HepG2 (cell line): ENCODE data around the gene EEF1E1. TPM values are rescaled to one million over a fixed set of nuclear protein-coding genes. Genes with fewer than 3 reads are reported as not detected.

Experiments
- ERF ChIP-seq: IDR thresholded peaks from 2 replicates; pipeline ENCODE4 v1.6.1; 2018; ENCODE audit warnings: missing biosample characterization, missing genetic modification reagents
- FOXA1 ChIP-seq, 2 experiments: fragments of 450-650 bp in 1 of 2; sonication (generic) in 1 of 2; formaldehyde crosslinking in 1 of 2; IDR thresholded peaks; 2 replicates each; pipeline versions ENCODE4 v1.4.0 to v1.6.1; 2016 to 2020; ENCODE audit warnings: missing genetic modification reagents in 1 of 2
- FOXJ3 ChIP-seq: sonication (generic); formaldehyde crosslinking; IDR thresholded peaks from 2 replicates; pipeline ENCODE4 v1.4.0; 2020; ENCODE audit warnings: missing genetic modification reagents, mild to moderate bottlenecking, borderline replicate concordance
- IKZF5 ChIP-seq: IDR thresholded peaks from 2 replicates; pipeline ENCODE4 v1.6.1; 2018; ENCODE audit warnings: missing genetic modification reagents, mild to moderate bottlenecking, missing compliant biosample characterization
- MXD4 ChIP-seq: IDR thresholded peaks from 2 replicates; pipeline ENCODE4 v1.6.1; 2016; ENCODE audit warnings: mild to moderate bottlenecking, missing biosample characterization, missing genetic modification reagents
- NFKB2 ChIP-seq: sonication (generic); formaldehyde crosslinking; IDR thresholded peaks from 2 replicates; pipeline ENCODE4 v1.4.0; 2020; ENCODE audit warnings: missing genetic modification reagents, borderline replicate concordance
- PCBP1 ChIP-seq: fragments of 200-400 bp; formaldehyde crosslinking; IDR thresholded peaks from 2 replicates; pipeline ENCODE4 v1.6.1; 2017; ENCODE audit warnings: mild to moderate bottlenecking, low read depth, low read length, borderline replicate concordance
- RFXAP ChIP-seq: sonication (generic); formaldehyde crosslinking; IDR thresholded peaks from 2 replicates; pipeline ENCODE4 v1.4.0; 2020; ENCODE audit warnings: missing genetic modification reagents, borderline replicate concordance
- SNAPC2 ChIP-seq: sonication (generic); formaldehyde crosslinking; IDR thresholded peaks from 2 replicates; pipeline ENCODE4 v1.8.1; 2022; ENCODE audit warnings: mild to moderate bottlenecking, missing genetic modification reagents
- TSC22D2 ChIP-seq: sonication (generic); formaldehyde crosslinking; IDR thresholded peaks from 2 replicates; pipeline ENCODE4 v1.5.1; 2020; ENCODE audit warnings: missing genetic modification reagents, mild to moderate bottlenecking, borderline replicate concordance
- ZBTB1 ChIP-seq: sonication (generic); formaldehyde crosslinking; IDR thresholded peaks from 2 replicates; pipeline ENCODE4 v1.4.0; 2020; ENCODE audit warnings: missing genetic modification reagents, borderline replicate concordance
- ZNF577 ChIP-seq: sonication (generic); formaldehyde crosslinking; IDR thresholded peaks from 2 replicates; pipeline ENCODE4 v1.4.0; 2020; ENCODE audit warnings: mild to moderate bottlenecking, low read depth, missing genetic modification reagents, borderline replicate concordance
- ZNF609 ChIP-seq: sonication (generic); formaldehyde crosslinking; IDR thresholded peaks from 2 replicates; pipeline ENCODE4 v1.4.0; 2020; ENCODE audit warnings: mild to moderate bottlenecking, missing genetic modification reagents, borderline replicate concordance
- ZNF747 ChIP-seq: sonication (generic); formaldehyde crosslinking; IDR thresholded peaks from 2 replicates; pipeline ENCODE4 v1.8.1; 2023; ENCODE audit warnings: missing genetic modification reagents, mild to moderate bottlenecking, borderline replicate concordance
- ZNF784 ChIP-seq: sonication (generic); formaldehyde crosslinking; IDR thresholded peaks from 2 replicates; pipeline ENCODE4 v1.5.1; 2020; ENCODE audit warnings: missing genetic modification reagents, mild to moderate bottlenecking, borderline replicate concordance
- polyA plus RNA-seq, 8 experiments: library from polyadenylated mRNA; depleted of rRNA in 3 of 8; stranded (reverse) in 7 of 8; unstranded in 1 of 8; fragments of >200 nt; fragmentation: Illumina TruSeq in 4 of 8; extraction: Trizol in 4 of 8; gene quantifications; 2 replicates each; pipeline versions ENCODE4 v1.2.1 to v1.2.3, GENCODE V29; 2011 to 2016; ENCODE audit warnings: low read depth in 4 of 8, missing spikeins in 1 of 8, mixed read lengths in 1 of 8; ENCODE audit not compliant: insufficient read depth in 1 of 8
- total RNA-seq, 5 experiments: library from RNA; depleted of rRNA; stranded (reverse); fragments of >200 nt; fragmentation: Illumina TruSeq; extraction: Trizol; gene quantifications; 2 replicates each; pipeline ENCODE4 v1.2.3, GENCODE V29; 2016; ENCODE audit warnings: low read depth in 1 of 5
- TF ChIP-seq, protein P1 (sequence below): sonication (generic); formaldehyde crosslinking; IDR thresholded peaks from 2 replicates; pipeline ENCODE4 v1.4.0; 2020; ENCODE audit warnings: missing genetic modification reagents, borderline replicate concordance

The EEF1E1 gene
- total and polyA plus RNA-seq, 2 of the 13 experiments (the other 11 are each of a cell fraction or from before 2014, with no cell fraction given): 128 to 188 TPM

- TF ChIP-seq ZNF609 (CRISPR knock-in tag) (0 out of 2 replicates have a peak, but pooled peaks have one; percentile 33), SNAPC2 (CRISPR knock-in tag) (peak; percentile 29; the same call in 1 of the 2 replicates), ZBTB1 (no peak), ZNF747 (CRISPR knock-in tag) (peak; percentile 90; the same call in 1 of the 2 replicates), PCBP1 (0 out of 2 replicates have a peak, but pooled peaks have one; percentile 60), ZNF784 (no peak; the same call in 1 of the 2 replicates), ERF (CRISPR knock-in tag) (peak; percentile 67), FOXJ3 (peak; percentile 74; the same call in 1 of the 2 replicates), MXD4 (peak; percentile 75), RFXAP (CRISPR knock-in tag) (peak; percentile 78; the same call in 1 of the 2 replicates), IKZF5 (CRISPR knock-in tag) (no peak; the same call in none of the 2 replicates), NFKB2 (CRISPR knock-in tag) (peak; percentile 88; the same call in 1 of the 2 replicates), TSC22D2 (CRISPR knock-in tag) (peak; percentile 53; the same call in 1 of the 2 replicates), FOXA1 (IDR thresholded peaks at IDR 0.05) (no peak), FOXA1 (CRISPR knock-in tag; IDR thresholded peaks at IDR 0.05) (peak; percentile 30; the same call in 1 of the 2 replicates), ZNF577 (CRISPR knock-in tag) (no peak)
- TF ChIP-seq, protein P1, sequence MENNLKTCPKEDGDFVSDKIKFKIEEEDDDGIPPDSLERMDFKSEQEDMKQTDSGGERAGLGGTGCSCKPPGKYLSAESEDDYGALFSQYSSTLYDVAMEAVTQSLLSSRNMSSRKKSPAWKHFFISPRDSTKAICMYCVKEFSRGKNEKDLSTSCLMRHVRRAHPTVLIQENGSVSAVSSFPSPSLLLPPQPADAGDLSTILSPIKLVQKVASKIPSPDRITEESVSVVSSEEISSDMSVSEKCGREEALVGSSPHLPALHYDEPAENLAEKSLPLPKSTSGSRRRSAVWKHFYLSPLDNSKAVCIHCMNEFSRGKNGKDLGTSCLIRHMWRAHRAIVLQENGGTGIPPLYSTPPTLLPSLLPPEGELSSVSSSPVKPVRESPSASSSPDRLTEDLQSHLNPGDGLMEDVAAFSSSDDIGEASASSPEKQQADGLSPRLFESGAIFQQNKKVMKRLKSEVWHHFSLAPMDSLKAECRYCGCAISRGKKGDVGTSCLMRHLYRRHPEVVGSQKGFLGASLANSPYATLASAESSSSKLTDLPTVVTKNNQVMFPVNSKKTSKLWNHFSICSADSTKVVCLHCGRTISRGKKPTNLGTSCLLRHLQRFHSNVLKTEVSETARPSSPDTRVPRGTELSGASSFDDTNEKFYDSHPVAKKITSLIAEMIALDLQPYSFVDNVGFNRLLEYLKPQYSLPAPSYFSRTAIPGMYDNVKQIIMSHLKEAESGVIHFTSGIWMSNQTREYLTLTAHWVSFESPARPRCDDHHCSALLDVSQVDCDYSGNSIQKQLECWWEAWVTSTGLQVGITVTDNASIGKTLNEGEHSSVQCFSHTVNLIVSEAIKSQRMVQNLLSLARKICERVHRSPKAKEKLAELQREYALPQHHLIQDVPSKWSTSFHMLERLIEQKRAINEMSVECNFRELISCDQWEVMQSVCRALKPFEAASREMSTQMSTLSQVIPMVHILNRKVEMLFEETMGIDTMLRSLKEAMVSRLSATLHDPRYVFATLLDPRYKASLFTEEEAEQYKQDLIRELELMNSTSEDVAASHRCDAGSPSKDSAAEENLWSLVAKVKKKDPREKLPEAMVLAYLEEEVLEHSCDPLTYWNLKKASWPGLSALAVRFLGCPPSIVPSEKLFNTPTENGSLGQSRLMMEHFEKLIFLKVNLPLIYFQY (CRISPR knock-in tag): peak; percentile 63; the same call in 1 of the 2 replicates
Observed at GRCh38 chr6:8063761-8064637, 38.3 kb downstream of the EEF1E1 start, which contains the start of gene BLOC1S5 (continued).
